OCI-LY3 (cell line): ENCODE measurements around the gene ZC3H12C.

ENCODE experiments used
- H2AFZ ChIP-seq: fragments of 200-600, 300-600 bp; shearing (Covaris generic); 2 replicates; pipeline ENCODE4 v1.6.0; 2014; ENCODE audit warnings: antibody characterized with exemption, low read depth, low read length
- H3K27ac ChIP-seq: fragments of 200-600, 300-600 bp; sonication (generic); 2 replicates; pipeline ENCODE4 v1.5.1; 2014; ENCODE audit warnings: mild to moderate bottlenecking, low read length, moderate library complexity, mixed read lengths
- H3K27me3 ChIP-seq: fragments of 200-600, 300-600 bp; sonication (generic); 2 replicates; pipeline ENCODE4 v1.6.1; 2014; ENCODE audit warnings: low read depth, low read length, mixed read lengths
- H3K36me3 ChIP-seq: fragments of 200-600, 300-600 bp; sonication (generic); replicated peaks from 2 replicates; pipeline ENCODE3; 2014; ENCODE audit warnings: low read depth, low read length, mixed read lengths
- H3K4me1 ChIP-seq: fragments of 300-600, 200-600 bp; sonication (generic); 2 replicates; pipeline ENCODE4 v1.6.1; 2014; ENCODE audit warnings: low read length, mixed read lengths
- H3K4me2 ChIP-seq: fragments of 200-600, 300-600 bp; sonication (generic); 2 replicates; pipeline ENCODE4 v1.6.1; 2014; ENCODE audit warnings: low read length, mixed read lengths
- H3K4me3 ChIP-seq: fragments of 300-600, 200-600 bp; sonication (generic); 2 replicates; pipeline ENCODE4 v1.5.1; 2014; ENCODE audit warnings: antibody characterized with exemption, mild to moderate bottlenecking, low read length, moderate library complexity
- H3K79me2 ChIP-seq: fragments of 300-600, 200-600 bp; shearing (Covaris generic); 2 replicates; pipeline ENCODE4 v1.6.1; 2014; ENCODE audit warnings: mild to moderate bottlenecking, low read length, mixed read lengths
- H3K9ac ChIP-seq: fragments of 300-600, 200-600 bp; shearing (Covaris generic); 2 replicates; pipeline ENCODE4 v1.6.0; 2014; ENCODE audit warnings: mild to moderate bottlenecking, low read length, moderate library complexity
- H3K9me3 ChIP-seq: fragments of 200-600, 300-600 bp; shearing (Covaris generic); 2 replicates; pipeline ENCODE4 v1.6.1; 2014; ENCODE audit warnings: low read length, mixed read lengths; ENCODE audit not compliant: insufficient read depth
- H4K20me1 ChIP-seq: fragments of 200-600, 300-600 bp; sonication (generic); 2 replicates; pipeline ENCODE4 v1.6.1; 2016; ENCODE audit warnings: low read length, mixed read lengths; ENCODE audit not compliant: insufficient read depth
- EZH2phosphoT487 ChIP-seq: fragments of 200-600 bp; shearing (Covaris generic); IDR thresholded peaks from 2 replicates; pipeline ENCODE4 v1.6.1; 2018; ENCODE audit warnings: antibody characterized with exemption, mixed run types, low read depth
- TF ChIP-seq, protein P1 (sequence below): fragments of 200-600, 300-600 bp; sonication (generic); IDR thresholded peaks from 2 replicates; pipeline ENCODE4 v1.5.1; 2014; ENCODE audit warnings: antibody characterized with exemption, low read length, low read depth

Gene ZC3H12C

DNA sequence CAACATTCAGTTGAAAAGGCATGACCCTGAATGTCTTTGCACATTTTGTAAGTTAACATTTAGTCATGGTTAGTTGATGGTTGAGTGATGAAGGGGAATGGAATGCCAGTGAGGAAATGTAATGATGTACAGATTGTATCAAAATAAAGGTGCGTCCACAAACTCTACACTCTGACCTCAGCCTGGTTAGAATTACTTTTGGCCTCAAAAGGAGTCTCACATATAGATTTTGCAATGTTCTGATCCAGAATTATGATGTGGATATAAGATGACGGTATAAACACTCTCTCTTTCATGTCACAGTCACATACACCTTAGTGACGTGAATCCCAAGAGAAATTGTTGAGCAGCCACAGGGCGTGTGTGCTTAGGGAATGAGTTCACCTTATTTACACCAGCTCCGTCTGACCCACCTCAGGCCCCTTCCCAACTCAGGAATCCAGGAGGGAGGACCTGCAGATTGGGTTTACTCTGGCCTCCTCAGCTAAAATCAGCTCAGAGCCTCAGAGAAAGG, 103.1 kb downstream of the ZC3H12C start:
- no peak overlapping the region for H3K27ac ChIP-seq
- peaks cover 8% of the 10 kb centered on the region; the same call in 1 of the 2 replicates for H3K9me3 ChIP-seq
- H3K27me3 ChIP-seq = peaks cover 3% of the 10 kb centered on the region; the same call in 1 of the 2 replicates
- no peak overlapping the region for H2AFZ ChIP-seq
- no peaks in the 10 kb centered on the region for H3K79me2 ChIP-seq
- no peak overlapping the region for H3K4me3 ChIP-seq
- H3K4me2 ChIP-seq = no peak overlapping the region
- no peaks in the 10 kb centered on the region for H3K36me3 ChIP-seq
- peaks cover 21% of the 10 kb centered on the region for H3K4me1 ChIP-seq
- TF ChIP-seq, protein P1, sequence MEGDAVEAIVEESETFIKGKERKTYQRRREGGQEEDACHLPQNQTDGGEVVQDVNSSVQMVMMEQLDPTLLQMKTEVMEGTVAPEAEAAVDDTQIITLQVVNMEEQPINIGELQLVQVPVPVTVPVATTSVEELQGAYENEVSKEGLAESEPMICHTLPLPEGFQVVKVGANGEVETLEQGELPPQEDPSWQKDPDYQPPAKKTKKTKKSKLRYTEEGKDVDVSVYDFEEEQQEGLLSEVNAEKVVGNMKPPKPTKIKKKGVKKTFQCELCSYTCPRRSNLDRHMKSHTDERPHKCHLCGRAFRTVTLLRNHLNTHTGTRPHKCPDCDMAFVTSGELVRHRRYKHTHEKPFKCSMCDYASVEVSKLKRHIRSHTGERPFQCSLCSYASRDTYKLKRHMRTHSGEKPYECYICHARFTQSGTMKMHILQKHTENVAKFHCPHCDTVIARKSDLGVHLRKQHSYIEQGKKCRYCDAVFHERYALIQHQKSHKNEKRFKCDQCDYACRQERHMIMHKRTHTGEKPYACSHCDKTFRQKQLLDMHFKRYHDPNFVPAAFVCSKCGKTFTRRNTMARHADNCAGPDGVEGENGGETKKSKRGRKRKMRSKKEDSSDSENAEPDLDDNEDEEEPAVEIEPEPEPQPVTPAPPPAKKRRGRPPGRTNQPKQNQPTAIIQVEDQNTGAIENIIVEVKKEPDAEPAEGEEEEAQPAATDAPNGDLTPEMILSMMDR = no peak
- TF ChIP-seq EZH2phosphoT487 = no peak
- no peak overlapping the region for H3K9ac ChIP-seq
- no peaks in the 10 kb centered on the region for H4K20me1 ChIP-seq

DNA sequence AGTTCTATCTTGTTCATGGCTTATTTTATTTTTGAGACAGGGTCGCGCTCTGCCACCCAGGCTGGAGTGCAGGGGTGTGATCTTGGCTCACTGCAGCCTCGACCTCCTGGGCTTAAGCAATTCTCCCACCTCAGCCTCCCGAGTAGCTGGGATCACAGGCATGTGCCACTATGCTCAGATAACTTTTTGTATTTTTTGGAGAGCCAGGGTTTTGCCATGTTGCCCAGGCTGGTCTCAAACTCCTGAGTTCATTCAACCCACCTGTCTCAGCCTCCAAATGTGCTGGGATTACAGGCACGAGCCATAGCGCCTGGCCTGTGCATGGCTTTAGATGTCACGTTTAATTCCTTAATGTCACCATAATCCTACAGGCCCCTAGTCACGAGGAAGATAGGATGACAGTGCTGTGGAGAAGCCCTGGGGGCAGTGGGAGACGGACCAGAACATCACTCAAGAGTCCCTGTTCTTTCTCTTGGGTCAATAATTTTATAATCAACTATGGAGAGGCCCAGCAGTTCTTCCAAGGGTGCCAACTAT, 103.8 kb downstream of the ZC3H12C start:
- TF ChIP-seq EZH2phosphoT487 = no peak
- TF ChIP-seq, protein P1 = no peak
- Histone ChIP-seq H3K9ac (no peak overlapping the region), H3K4me3 (no peak overlapping the region), H3K27me3 (peaks cover 3% of the 10 kb centered on the region; the same call in 1 of the 2 replicates), H3K4me1 (peaks cover 14% of the 10 kb centered on the region), H3K79me2 (no peaks in the 10 kb centered on the region), H2AFZ (no peak overlapping the region), H3K36me3 (no peaks in the 10 kb centered on the region), H3K9me3 (peaks cover 6% of the 10 kb centered on the region; the same call in 1 of the 2 replicates), H3K27ac (no peak overlapping the region), H3K4me2 (no peak overlapping the region), H4K20me1 (no peaks in the 10 kb centered on the region)

DNA sequence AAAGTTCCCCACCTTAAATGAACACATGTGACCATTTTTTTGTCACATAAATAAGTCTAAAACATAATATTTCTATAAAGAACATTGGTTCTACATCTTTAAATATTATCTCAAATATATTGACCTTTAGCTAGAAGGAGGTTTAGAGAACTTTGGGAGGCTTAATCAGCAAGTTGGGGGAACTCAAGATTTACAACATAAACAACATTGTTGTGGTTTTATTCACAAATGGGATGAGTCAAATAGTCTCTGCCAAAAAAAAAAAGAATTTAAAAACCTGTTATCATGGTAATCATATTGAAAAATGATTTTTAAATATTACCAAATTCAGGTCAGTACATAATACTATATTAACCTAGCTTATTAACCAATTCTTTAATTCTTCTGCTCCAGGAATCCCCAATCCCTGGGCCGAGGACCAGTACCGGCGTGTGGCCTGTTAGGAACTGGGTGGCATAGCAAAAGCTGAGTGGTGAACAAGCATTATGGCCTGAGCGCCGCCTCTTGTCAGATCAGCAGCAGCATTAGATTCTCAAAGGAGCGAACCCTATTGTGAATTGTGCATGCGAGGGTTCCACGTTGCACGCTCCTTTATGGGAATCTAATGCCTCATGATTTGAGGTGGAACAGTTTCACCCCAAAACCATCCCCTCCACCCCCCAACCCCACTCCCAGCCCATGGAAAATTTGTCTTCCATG, 105.0 kb downstream of the ZC3H12C start:
- Histone ChIP-seq H3K4me1 (peaks cover 2% of the 10 kb centered on the region; the same call in 1 of the 2 replicates), H3K36me3 (no peaks in the 10 kb centered on the region), H2AFZ (no peak overlapping the region), H3K79me2 (no peaks in the 10 kb centered on the region), H3K4me2 (no peak overlapping the region), H3K27me3 (peaks cover 2% of the 10 kb centered on the region; the same call in 1 of the 2 replicates), H3K4me3 (no peak overlapping the region), H3K27ac (no peak overlapping the region), H4K20me1 (no peaks in the 10 kb centered on the region), H3K9me3 (no peaks in the 10 kb centered on the region), H3K9ac (no peak overlapping the region)
- no peak for TF ChIP-seq EZH2phosphoT487
- TF ChIP-seq, protein P1 = no peak

DNA sequence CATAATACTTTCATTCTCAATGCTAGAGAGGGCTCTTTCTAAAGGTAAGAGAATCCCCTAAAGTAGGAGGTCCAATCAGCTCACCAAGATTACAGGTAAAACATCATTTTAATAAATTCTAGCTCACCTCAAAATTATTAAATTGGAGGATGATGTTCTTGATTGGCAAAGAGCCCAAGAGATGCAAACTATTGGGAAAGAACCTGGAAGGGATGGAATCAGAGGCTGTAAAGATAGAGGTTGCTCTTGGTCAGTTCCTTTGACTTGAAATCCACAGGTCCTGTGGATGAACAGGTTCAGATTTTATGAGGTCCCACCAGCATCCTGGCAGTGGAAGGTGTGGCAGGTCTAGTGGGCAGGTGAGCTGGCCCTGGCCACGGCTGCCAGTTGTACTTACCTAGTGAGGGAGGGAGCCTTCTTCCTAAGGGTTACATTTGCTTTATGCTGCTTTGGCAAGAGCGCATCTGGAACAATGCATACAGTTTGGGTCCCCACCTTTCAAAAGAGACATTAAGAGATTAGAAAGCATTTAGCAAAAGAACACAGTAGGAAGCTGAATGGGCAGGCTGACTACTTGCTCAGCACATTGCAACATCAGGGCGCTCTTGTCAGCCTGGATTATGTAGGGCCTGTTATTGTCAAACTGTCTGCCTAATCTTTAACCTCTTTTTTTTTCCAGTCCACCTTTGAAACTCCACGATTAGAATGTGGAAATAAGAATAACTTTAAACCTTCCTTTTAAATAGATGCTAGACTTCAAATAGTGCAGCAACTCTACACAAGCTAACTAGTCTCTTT, 106.2 kb downstream of the ZC3H12C start:
- no peaks in the 10 kb centered on the region for H3K9me3 ChIP-seq
- H3K4me1 ChIP-seq = no peaks in the 10 kb centered on the region
- no peak overlapping the region for H3K4me2 ChIP-seq
- no peaks in the 10 kb centered on the region for H3K79me2 ChIP-seq
- no peaks in the 10 kb centered on the region for H4K20me1 ChIP-seq
- H3K4me3 ChIP-seq = no peak overlapping the region
- H2AFZ ChIP-seq = no peak overlapping the region
- no peak overlapping the region for H3K9ac ChIP-seq
- no peaks in the 10 kb centered on the region; the same call in 1 of the 2 replicates for H3K27me3 ChIP-seq
- H3K36me3 ChIP-seq = no peaks in the 10 kb centered on the region
- TF ChIP-seq, protein P1 = no peak
- no peak for TF ChIP-seq EZH2phosphoT487
- no peak overlapping the region for H3K27ac ChIP-seq
